ENCODE measurements around the gene ANKRD13B. TPM values are rescaled to one million over a fixed set of nuclear protein-coding genes. Genes with fewer than 3 reads are reported as not detected.
A peak's percentile ranks its signal among the peaks of the same experiment; 100 is the strongest.

ANKRD13B gene
- total and polyA plus RNA-seq, 2 of the 13 experiments (the other 11 are each of a cell fraction or from before 2014, with no cell fraction given), result 1.7 to 1.8 TPM

DNA sequence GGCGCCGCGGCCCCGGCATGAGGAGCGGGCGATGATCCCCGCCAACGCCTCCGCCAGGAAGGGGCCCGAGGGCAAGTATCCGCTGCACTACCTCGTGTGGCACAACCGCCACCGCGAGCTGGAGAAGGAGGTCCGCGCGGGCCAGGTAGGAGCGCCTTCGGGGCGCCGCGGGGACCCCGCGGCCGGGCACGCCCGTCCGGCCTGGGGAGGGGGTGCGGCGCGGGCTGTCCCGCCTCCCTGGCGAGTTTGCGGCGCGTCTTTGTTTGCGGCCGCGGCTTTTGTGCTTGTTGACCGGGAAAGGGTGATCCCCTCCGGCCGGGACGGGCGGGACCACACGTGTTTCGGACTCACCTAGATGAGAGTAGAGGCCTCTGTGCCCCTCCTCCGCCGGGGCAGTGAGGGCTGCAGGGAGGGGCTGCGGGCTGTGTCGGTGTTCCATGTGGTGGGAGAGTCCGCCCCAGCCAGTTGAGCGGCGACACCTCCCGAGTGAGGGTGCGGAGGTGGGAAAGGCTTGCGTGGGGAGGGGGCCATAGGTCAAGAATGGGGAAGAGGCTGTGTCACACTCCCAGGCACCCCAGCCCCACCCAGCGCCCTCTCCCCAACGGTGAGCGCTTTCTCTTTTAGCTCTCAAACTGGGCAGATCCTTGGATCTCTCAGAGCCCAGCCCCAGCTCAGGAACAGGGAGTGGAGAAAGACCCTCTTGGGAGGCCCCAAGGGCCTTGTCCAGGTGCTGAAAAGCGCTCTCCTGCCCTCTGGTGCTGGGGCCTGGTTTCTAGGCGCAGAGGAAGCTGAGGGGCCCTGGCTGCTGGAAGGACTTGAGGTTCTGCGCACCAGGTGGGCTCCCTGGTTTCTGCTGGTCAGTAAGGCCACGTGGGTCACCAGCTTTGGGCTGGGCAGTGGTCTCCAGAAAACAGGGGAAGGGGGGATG lies 923 bp downstream of the ANKRD13B start (continued):
- TF ChIP-seq, protein P1, sequence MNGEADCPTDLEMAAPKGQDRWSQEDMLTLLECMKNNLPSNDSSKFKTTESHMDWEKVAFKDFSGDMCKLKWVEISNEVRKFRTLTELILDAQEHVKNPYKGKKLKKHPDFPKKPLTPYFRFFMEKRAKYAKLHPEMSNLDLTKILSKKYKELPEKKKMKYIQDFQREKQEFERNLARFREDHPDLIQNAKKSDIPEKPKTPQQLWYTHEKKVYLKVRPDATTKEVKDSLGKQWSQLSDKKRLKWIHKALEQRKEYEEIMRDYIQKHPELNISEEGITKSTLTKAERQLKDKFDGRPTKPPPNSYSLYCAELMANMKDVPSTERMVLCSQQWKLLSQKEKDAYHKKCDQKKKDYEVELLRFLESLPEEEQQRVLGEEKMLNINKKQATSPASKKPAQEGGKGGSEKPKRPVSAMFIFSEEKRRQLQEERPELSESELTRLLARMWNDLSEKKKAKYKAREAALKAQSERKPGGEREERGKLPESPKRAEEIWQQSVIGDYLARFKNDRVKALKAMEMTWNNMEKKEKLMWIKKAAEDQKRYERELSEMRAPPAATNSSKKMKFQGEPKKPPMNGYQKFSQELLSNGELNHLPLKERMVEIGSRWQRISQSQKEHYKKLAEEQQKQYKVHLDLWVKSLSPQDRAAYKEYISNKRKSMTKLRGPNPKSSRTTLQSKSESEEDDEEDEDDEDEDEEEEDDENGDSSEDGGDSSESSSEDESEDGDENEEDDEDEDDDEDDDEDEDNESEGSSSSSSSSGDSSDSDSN (CRISPR knock-in tag; IDR thresholded peaks at IDR 0.05), result no peak
- TF ChIP-seq, protein P2, sequence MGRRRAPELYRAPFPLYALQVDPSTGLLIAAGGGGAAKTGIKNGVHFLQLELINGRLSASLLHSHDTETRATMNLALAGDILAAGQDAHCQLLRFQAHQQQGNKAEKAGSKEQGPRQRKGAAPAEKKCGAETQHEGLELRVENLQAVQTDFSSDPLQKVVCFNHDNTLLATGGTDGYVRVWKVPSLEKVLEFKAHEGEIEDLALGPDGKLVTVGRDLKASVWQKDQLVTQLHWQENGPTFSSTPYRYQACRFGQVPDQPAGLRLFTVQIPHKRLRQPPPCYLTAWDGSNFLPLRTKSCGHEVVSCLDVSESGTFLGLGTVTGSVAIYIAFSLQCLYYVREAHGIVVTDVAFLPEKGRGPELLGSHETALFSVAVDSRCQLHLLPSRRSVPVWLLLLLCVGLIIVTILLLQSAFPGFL (CRISPR knock-in tag; IDR thresholded peaks at IDR 0.05), result no peak
- TF ChIP-seq ZBTB3 (CRISPR knock-in tag; IDR thresholded peaks at IDR 0.05; ENCODE audit: borderline replicate concordance, low read depth), result no peak
- no peak for TF ChIP-seq ZEB1 (IDR thresholded peaks at IDR 0.05; ENCODE audit: insufficient replicate concordance, low read depth)
- TF ChIP-seq RFXANK (CRISPR knock-in tag; IDR thresholded peaks at IDR 0.05), result peak; percentile 46; the same call in 1 of the 2 replicates
- no peak for TF ChIP-seq LCORL (IDR thresholded peaks at IDR 0.05)
- 0 out of 2 replicates have a peak, but pooled peaks have one; percentile 29 for TF ChIP-seq LCORL (CRISPR knock-in tag; IDR thresholded peaks at IDR 0.05)
- TF ChIP-seq, protein P3, sequence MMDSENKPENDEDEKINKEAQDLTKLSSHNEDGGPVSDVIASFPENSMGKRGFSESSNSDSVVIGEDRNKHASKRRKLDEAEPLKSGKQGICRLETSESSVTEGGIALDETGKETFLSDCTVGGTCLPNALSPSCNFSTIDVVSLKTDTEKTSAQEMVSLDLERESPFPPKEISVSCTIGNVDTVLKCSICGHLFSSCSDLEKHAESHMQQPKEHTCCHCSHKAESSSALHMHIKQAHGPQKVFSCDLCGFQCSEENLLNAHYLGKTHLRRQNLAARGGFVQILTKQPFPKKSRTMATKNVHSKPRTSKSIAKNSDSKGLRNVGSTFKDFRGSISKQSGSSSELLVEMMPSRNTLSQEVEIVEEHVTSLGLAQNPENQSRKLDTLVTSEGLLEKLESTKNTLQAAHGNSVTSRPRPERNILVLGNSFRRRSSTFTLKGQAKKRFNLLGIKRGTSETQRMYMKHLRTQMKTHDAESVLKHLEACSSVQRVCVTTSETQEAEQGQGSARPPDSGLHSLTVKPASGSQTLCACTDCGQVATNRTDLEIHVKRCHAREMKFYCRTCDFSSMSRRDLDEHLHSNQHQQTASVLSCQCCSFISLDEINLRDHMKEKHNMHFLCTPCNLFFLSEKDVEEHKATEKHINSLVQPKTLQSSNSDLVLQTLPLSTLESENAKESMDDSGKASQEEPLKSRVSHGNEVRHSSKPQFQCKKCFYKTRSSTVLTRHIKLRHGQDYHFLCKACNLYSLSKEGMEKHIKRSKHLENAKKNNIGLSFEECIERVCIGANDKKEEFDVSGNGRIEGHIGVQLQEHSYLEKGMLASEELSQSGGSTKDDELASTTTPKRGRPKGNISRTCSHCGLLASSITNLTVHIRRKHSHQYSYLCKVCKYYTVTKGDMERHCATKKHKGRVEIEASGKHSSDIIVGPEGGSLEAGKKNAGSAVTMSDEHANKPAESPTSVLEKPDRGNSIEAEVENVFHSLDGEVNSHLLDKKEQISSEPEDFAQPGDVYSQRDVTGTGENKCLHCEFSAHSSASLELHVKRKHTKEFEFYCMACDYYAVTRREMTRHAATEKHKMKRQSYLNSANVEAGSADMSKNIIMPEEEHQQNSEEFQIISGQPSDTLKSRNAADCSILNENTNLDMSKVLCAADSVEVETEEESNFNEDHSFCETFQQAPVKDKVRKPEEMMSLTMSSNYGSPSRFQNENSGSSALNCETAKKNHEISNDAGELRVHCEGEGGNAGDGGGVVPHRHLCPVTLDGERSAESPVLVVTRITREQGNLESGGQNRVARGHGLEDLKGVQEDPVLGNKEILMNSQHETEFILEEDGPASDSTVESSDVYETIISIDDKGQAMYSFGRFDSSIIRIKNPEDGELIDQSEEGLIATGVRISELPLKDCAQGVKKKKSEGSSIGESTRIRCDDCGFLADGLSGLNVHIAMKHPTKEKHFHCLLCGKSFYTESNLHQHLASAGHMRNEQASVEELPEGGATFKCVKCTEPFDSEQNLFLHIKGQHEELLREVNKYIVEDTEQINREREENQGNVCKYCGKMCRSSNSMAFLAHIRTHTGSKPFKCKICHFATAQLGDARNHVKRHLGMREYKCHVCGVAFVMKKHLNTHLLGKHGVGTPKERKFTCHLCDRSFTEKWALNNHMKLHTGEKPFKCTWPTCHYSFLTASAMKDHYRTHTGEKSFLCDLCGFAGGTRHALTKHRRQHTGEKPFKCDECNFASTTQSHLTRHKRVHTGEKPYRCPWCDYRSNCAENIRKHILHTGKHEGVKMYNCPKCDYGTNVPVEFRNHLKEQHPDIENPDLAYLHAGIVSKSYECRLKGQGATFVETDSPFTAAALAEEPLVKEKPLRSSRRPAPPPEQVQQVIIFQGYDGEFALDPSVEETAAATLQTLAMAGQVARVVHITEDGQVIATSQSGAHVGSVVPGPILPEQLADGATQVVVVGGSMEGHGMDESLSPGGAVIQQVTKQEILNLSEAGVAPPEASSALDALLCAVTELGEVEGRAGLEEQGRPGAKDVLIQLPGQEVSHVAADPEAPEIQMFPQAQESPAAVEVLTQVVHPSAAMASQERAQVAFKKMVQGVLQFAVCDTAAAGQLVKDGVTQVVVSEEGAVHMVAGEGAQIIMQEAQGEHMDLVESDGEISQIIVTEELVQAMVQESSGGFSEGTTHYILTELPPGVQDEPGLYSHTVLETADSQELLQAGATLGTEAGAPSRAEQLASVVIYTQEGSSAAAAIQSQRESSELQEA (CRISPR knock-in tag; IDR thresholded peaks at IDR 0.05; ENCODE audit: not compliant biosample characterization), result no peak
- TF ChIP-seq ZNF749 (CRISPR knock-in tag; IDR thresholded peaks at IDR 0.05; ENCODE audit: borderline replicate concordance), result no peak
- TF ChIP-seq, protein P4, sequence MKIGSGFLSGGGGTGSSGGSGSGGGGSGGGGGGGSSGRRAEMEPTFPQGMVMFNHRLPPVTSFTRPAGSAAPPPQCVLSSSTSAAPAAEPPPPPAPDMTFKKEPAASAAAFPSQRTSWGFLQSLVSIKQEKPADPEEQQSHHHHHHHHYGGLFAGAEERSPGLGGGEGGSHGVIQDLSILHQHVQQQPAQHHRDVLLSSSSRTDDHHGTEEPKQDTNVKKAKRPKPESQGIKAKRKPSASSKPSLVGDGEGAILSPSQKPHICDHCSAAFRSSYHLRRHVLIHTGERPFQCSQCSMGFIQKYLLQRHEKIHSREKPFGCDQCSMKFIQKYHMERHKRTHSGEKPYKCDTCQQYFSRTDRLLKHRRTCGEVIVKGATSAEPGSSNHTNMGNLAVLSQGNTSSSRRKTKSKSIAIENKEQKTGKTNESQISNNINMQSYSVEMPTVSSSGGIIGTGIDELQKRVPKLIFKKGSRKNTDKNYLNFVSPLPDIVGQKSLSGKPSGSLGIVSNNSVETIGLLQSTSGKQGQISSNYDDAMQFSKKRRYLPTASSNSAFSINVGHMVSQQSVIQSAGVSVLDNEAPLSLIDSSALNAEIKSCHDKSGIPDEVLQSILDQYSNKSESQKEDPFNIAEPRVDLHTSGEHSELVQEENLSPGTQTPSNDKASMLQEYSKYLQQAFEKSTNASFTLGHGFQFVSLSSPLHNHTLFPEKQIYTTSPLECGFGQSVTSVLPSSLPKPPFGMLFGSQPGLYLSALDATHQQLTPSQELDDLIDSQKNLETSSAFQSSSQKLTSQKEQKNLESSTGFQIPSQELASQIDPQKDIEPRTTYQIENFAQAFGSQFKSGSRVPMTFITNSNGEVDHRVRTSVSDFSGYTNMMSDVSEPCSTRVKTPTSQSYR (CRISPR knock-in tag; IDR thresholded peaks at IDR 0.05; ENCODE audit: borderline replicate concordance), result peak; percentile 64
- TF ChIP-seq, protein P5, sequence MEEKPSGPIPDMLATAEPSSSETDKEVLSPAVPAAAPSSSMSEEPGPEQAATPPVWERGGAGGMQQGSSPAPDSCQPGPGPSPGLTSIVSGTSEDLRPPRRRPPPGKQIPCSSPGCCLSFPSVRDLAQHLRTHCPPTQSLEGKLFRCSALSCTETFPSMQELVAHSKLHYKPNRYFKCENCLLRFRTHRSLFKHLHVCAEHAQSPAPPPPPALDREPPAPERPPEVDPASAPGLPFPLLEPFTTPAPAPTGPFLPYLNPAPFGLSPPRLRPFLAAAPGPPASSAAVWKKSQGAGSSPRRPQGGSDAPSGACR (CRISPR knock-in tag; IDR thresholded peaks at IDR 0.05), result no peak

All from HepG2 (cell line).